ENCODE data around the gene LRCH4. TPM values are rescaled to one million over a fixed set of nuclear protein-coding genes. Genes with fewer than 3 reads are reported as not detected.

Gene LRCH4
- total and polyA plus RNA-seq, 2 of the 8 experiments (the other 6 are each of a cell fraction or from before 2014, with no cell fraction given), result 15.5 to 36.6 TPM

DNA sequence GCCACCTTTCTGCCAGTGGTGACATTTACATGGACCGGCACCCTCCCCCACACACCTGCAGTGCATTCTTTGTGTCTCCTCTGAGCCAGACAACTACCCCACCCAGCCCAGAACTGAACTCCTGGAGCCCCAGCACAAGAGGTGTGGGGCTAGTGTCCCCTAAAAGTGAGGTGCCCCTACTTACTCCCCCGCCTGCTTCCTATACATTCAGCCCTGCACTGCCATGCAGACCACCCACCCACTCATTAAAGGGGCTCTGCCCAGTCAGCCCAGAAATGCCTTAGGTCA is 14.2 kb downstream of the LRCH4 start (continued):
- TF ChIP-seq, protein P1, sequence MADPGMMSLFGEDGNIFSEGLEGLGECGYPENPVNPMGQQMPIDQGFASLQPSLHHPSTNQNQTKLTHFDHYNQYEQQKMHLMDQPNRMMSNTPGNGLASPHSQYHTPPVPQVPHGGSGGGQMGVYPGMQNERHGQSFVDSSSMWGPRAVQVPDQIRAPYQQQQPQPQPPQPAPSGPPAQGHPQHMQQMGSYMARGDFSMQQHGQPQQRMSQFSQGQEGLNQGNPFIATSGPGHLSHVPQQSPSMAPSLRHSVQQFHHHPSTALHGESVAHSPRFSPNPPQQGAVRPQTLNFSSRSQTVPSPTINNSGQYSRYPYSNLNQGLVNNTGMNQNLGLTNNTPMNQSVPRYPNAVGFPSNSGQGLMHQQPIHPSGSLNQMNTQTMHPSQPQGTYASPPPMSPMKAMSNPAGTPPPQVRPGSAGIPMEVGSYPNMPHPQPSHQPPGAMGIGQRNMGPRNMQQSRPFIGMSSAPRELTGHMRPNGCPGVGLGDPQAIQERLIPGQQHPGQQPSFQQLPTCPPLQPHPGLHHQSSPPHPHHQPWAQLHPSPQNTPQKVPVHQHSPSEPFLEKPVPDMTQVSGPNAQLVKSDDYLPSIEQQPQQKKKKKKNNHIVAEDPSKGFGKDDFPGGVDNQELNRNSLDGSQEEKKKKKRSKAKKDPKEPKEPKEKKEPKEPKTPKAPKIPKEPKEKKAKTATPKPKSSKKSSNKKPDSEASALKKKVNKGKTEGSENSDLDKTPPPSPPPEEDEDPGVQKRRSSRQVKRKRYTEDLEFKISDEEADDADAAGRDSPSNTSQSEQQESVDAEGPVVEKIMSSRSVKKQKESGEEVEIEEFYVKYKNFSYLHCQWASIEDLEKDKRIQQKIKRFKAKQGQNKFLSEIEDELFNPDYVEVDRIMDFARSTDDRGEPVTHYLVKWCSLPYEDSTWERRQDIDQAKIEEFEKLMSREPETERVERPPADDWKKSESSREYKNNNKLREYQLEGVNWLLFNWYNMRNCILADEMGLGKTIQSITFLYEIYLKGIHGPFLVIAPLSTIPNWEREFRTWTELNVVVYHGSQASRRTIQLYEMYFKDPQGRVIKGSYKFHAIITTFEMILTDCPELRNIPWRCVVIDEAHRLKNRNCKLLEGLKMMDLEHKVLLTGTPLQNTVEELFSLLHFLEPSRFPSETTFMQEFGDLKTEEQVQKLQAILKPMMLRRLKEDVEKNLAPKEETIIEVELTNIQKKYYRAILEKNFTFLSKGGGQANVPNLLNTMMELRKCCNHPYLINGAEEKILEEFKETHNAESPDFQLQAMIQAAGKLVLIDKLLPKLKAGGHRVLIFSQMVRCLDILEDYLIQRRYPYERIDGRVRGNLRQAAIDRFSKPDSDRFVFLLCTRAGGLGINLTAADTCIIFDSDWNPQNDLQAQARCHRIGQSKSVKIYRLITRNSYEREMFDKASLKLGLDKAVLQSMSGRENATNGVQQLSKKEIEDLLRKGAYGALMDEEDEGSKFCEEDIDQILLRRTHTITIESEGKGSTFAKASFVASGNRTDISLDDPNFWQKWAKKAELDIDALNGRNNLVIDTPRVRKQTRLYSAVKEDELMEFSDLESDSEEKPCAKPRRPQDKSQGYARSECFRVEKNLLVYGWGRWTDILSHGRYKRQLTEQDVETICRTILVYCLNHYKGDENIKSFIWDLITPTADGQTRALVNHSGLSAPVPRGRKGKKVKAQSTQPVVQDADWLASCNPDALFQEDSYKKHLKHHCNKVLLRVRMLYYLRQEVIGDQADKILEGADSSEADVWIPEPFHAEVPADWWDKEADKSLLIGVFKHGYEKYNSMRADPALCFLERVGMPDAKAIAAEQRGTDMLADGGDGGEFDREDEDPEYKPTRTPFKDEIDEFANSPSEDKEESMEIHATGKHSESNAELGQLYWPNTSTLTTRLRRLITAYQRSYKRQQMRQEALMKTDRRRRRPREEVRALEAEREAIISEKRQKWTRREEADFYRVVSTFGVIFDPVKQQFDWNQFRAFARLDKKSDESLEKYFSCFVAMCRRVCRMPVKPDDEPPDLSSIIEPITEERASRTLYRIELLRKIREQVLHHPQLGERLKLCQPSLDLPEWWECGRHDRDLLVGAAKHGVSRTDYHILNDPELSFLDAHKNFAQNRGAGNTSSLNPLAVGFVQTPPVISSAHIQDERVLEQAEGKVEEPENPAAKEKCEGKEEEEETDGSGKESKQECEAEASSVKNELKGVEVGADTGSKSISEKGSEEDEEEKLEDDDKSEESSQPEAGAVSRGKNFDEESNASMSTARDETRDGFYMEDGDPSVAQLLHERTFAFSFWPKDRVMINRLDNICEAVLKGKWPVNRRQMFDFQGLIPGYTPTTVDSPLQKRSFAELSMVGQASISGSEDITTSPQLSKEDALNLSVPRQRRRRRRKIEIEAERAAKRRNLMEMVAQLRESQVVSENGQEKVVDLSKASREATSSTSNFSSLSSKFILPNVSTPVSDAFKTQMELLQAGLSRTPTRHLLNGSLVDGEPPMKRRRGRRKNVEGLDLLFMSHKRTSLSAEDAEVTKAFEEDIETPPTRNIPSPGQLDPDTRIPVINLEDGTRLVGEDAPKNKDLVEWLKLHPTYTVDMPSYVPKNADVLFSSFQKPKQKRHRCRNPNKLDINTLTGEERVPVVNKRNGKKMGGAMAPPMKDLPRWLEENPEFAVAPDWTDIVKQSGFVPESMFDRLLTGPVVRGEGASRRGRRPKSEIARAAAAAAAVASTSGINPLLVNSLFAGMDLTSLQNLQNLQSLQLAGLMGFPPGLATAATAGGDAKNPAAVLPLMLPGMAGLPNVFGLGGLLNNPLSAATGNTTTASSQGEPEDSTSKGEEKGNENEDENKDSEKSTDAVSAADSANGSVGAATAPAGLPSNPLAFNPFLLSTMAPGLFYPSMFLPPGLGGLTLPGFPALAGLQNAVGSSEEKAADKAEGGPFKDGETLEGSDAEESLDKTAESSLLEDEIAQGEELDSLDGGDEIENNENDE (IDR thresholded peaks at IDR 0.05; ENCODE audit: insufficient replicate concordance, low read length), result no peak
- TF ChIP-seq, protein P2, sequence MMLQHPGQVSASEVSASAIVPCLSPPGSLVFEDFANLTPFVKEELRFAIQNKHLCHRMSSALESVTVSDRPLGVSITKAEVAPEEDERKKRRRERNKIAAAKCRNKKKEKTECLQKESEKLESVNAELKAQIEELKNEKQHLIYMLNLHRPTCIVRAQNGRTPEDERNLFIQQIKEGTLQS (IDR thresholded peaks at IDR 0.05; ENCODE audit: insufficient read depth, low read depth, low read length), result no peak
- no peak for TF ChIP-seq SIX5 (IDR thresholded peaks at IDR 0.05; ENCODE audit: low read depth, low read length)
- no peak for TF ChIP-seq CREB1 (IDR thresholded peaks at IDR 0.05)
- no peak for TF ChIP-seq CTBP2 (IDR thresholded peaks at IDR 0.05; ENCODE audit: borderline replicate concordance, insufficient read depth, insufficient read length, low read length)

Data from H1 (cell line).